Caki2 (cell line): ENCODE results near the gene DHRS12. TPM values are rescaled to one million over a fixed set of nuclear protein-coding genes. Genes with fewer than 3 reads are reported as not detected.

Experiments used
- DNase-seq: peaks from one replicate; pipeline ENCODE4 v3.0.0-alpha.2; 2015; ENCODE audit warnings: low read depth
- in situ Hi-C: cut with HindIII; loops from 2 replicates; pipeline ENCODE4 v1.10.0; 2016; ENCODE audit warnings: low sequenced_read_pairs, low pct_unique_long_range_greater_than_20kb, mixed read lengths
- total RNA-seq: library from RNA; depleted of rRNA; stranded (reverse); fragments of >200 nt; shearing (Covaris generic); gene quantifications from 2 replicates; pipeline ENCODE4 v1.2.3, GENCODE V29; 2014; ENCODE audit warnings: low replicate concordance

The DHRS12 gene
- total RNA-seq, 1 experiment from 2014 or later = 2.8 TPM

DNA sequence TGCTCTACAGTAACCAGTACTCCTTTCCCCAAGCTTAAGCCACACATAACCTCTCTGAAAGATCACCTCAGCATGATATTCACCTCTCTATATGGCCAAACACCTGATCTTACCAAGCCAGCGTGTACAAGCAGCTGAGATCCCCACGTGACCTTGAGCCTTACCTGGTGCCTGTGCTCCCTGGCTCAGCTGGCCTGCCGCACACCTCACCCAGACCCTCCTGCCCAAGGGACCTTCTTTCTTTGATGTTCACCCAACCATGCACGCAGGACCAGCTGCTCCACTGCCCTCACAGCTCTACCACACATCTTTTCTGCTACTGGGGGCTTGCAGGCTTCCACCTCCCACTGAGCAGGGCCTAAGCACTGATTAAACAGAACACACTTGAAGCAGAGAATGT, 9.0 kb downstream of the DHRS12 start:
- DNase-seq = no peak
- in situ Hi-C loops = no loop called here

DNA sequence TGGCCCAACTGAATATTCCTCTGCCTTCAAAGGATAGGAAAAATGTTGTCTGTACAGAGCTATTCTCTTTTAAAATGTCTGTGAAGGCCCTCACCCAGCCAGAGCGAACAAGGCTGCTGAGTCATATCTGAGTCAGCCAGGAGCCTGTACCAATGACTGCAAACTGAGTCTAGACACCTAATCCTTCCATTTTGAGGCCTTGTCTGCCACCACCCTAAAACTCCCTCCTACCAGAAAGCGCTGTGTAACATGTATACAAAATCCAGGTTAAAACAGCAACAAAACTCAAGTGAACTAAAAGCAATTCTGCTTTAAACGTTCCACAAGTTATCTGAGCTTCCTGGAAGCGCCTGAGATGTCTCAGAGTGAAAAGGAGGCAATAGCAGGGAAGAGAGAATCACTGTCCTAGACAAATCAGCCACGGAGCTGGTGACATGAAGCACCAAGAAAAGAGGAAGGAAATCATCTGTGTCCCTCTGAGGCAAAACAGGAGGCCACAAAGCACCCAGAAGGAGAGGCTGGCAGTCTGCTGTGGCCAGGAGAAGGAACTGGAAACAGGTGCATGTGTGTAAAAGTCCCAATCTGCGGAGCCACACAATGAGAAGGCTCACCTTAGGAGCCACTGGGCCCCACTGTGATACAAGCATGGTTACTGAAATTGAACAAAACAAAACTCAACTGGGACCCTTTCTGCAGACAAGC, 10.2 kb downstream of the DHRS12 start:
- in situ Hi-C loops = no loop called here
- DNase-seq = no peak

DNA sequence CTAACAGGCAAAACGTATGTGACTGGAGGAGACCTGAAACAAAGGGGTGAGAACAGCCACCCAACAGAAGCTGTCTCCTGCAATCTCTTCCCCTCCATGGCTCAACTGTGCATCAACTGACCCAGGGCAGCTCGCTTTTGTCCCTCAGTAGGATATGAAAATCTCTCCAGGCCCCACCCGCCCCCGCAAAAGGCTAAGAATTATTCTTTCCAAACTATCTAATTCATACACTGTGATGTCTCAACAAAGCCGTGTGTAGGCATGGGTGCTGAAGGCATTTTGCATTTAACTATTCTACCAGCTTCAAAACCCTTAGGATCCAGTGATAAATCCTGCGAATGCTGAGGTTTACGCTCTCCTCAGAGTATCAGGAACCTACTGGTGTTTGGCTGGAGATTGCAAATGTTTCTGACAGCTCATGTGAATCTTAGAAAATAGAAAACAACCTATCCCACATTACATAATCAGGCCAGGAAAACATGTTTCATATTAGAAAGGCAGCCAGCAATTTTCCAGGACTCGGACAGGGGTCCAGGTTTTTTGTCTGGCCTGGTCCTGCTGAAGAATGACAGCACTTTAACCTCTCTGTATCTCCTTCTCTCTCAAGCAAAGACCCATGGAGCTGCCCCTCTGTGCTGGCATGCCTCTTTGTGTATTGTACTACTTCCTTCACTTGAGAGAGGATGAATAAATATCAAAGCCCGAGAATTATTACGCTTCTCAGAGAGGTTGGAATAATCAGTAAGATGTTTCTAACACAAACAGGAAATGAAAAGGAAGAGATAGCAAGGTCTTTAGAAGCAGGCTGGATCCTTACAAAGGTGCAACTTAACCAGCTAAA, 17.3 kb downstream of the DHRS12 start:
- DNase-seq = no peak
- in situ Hi-C loops = no loop called here

DNA sequence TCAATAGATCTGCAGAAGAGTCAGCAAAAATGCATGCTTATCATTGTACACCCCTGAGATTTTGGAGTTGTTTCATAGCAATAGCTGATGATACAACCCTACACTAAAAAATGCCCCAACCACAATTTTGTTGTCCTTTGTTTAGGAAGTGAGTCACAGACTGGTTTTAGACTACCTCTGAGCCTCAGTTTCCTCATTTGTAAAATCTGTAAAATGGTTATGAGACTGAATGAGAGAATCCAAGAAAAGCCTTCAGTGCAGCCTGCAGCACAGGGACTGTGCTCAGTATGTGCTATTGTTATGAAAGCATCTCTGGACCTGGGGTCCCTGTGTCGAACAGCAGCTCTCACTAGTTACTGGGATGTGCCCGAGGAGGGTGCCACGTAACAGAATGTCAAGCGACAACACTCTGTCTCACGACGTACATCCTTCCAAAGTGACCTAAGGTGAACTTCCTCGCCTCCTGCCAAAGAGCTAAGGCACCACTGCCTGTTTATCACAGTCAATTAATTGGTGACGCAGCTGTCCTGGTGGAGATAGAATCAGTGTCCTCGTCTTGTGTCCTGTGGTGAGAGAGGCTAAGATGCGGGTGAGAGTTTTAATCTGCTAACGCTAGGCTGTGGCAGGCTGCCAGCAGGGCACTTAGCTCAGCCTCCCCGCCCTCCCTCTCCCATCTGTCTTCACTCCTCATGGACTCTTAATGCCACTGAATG, 18.1 kb downstream of the DHRS12 start:
- in situ Hi-C loops = no loop called here
- DNase-seq = no peak

DNA sequence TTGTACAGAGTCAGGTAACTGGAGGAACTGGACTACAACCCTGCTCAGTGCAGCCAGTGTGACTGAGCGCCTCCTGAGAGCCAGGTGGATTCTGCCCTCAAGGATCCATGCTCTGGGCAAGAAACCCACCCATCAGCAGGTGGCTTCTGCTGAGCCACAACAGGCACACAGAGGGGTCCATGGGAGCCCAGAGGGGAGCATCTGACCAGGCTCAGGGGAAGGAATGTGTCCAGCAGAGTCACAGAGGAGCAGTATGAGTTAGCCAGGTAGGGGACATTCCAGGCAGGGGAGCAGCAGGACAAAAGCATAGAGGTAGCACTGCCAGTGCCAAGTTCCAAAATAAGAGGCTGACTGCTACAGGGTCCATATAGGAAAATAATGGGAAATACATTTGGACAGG, 19.9 kb downstream of the DHRS12 start:
- no peak for DNase-seq
- in situ Hi-C loops = no loop called here

DNA sequence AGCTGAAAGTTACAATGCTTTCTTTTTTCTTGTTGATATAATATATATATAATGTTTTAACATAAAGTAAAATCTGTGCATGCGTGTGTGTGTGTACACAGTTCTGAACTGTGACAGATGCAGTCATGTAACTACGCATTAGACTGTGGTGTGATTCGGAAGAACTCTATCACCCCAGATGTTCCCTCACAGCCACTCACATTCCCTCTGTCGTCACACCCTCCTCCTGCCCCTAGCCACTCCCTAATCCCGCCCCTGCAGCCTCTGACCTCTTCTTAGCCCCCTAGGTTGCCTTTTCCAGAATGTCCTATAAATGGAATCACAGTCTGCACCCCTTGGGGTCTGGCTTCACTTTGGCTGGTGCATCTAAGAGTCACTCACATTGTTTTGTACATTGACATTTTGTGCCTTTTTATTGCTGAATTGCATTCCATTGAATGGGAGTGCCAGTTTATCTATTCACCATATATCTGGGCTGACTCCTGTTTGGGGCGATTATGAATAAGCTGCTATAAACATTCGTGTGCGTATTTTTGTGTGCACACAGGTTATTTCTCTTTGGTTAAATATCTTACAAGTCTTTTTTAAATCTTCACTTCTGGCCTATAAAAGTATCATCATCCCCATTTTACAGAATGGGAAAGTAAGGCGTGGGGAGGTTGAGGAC, 20.4 kb downstream of the DHRS12 start:
- in situ Hi-C loops = no loop called here
- DNase-seq = no peak

DNA sequence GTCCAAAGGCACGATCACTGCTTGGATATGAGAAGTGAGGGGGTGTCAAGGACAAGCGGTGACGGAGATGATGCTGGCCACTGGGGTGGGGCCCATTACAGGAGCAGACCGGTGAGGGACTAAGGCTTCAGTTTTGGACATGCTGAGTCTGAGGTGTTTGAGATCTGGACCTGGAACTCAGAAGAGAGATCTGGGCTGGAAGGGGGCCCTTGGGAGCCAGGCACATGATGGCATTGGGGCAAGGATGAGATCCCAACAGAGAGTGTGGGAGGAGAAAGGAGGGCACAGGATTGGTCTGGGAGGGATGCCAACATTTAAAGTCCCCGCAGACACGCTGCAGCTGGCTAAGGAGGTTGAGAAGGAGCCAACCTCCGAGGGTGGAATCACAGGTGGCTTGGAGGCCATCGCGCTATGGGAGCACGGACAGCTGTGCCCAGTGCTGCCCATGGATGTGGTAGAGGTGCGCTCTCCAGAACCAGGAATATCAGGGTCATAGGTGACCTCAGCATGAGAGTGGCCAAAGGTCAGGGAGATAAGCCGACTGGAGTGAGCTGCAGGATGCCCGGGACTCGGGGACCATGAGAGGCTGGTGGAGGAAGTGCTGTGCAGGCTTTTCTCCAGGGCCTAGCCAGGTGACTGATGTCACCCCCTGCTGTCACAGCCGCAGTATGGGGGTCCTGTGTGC, 21.8 kb downstream of the DHRS12 start:
- DNase-seq = no peak
- in situ Hi-C loops = no loop called here

DNA sequence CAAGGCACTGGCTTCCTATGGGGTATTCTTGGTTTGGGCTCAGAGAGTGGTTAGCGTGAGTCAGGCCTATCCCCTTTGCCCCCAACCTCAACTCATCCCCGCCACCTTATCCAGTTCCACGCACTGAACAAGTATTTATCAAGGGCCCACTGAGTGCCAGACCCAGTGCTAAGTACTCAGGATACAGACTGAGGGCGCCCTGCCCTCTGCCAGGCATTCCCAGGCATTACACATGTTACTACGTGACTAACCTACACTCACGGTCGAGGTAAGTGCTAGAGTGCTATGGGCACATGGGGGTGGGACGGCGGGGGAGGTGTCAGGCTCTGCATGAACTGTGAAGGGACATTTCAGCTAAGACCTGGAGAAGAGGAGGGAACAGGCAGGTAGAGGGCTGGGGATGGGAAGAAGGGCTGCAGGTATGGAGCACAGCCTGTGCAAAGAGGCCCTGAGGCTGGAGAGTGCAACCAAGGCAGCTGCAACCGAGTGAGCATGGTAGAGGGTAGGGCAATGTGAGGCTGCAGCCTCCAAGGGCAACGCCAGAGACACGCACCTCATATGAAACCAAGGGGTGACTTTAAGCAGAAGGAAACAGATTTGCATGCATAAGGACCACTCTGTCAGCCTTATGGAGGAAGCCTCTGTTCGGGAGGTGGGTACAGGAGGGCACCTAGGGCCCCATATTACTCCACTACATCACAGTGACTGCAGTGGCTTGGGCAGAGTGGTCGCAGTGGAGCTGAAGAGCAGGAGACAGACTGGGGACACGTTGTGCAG, 22.5 kb downstream of the DHRS12 start:
- in situ Hi-C loops = no loop called here
- no peak for DNase-seq

DNA sequence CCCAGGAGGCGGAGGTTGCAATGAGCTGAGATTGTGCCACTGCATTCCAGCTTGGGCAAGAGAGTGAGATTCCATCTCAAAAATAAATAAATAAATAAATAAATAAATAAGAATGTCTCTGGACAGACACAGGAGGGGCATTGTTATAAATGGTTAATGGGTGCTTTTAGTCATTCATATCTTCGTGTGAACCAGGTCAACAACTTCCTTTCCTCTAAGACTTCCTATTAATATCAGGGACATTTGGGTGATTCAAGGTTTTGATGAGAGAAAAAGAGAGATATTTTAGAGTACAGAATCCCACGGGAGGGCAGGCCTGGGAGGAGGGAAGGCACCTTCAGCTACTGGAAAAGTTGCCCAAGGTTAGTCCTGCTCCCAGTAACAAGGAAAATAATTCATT, 23.9 kb downstream of the DHRS12 start:
- in situ Hi-C loops = no loop called here
- no peak for DNase-seq

DNA sequence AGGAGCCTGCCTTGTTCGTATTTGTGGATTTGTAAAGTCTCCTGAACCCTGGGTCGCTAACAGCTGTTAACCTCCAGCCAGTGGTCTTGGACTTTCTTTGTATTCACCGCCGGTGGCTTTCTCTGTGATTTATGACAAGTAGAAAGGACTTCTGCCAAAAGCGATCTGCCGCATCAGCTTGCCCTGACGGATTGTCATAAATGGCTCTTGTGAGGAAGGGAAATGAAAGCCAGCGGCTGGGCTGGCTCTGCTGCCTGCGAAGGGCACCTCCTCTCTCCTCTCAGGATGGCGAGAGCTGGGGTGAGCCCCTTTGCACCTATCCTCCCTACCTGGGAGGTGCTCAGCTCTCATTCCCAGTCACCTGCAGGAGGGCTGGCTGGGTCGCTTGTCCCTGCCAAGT, 25.6 kb downstream of the DHRS12 start:
- in situ Hi-C loops = no loop called here

DNA sequence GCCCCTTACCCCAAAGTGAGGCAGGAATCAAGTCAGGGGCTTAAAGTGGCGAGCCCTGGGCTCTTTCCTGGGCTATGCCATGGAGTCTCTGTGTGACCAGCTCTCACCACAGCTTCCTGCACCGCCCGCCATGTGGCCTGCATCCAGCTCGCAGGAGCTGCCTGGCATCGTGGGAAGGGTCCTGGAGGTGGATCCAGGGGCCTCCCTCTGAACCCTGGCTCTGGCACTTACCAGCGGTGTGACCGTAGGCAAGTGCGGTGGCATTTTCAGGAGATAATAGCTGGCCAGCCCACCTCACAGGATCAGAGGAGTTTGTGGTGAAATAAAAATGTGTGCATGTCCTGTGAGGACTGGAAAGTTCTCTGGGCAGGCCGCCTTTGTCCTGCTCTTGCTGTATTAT, 26.0 kb downstream of the DHRS12 start:
- in situ Hi-C loops = no loop called here

More for the DNA sequence above, 25.6 kb downstream of the DHRS12 start:
- DNase-seq = no peak

DNA sequence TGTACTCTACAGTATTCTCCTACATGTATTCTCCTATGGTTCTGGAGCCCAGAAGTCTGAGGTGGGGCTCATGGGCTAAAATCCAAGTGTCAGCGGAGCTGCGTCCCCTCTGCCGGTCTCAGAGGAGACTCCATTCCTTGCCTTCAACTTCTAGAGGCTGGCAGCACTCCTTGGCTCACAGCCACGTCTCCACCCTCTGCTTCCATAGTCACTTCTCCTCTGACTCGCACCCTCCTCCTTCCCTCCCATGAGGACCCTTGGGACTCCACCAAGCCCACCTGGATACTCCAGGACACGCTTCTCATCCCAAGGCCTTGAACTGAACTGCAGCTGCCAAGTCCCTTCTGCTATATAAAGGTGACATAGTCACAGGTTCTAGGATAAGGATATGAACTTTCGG, 27.8 kb downstream of the DHRS12 start:
- DNase-seq = no peak
- in situ Hi-C loops = no loop called here

More for the DNA sequence above, 26.0 kb downstream of the DHRS12 start:
- no peak for DNase-seq

DNA sequence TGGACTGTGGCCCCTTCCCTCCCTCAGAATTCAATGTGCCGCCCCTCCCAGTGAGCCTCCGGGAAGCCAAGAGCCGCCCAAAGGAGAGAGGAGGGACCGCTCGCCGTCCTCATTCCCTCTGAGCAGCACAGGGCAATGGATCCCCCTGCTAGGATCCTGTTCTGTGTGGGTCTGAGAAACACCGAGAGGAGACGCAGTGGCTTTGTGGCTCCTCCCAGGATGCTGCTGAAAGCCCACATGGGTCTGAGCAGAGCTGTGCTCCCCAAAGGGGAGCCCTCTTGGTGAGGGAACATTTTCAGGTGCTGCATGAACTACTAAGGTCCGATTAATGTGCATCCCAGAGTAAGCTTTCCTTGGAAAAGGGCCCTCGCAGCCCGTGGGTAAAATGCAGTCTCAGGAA, 30.4 kb downstream of the DHRS12 start:
- in situ Hi-C loops = no loop called here
- no peak for DNase-seq

DNA sequence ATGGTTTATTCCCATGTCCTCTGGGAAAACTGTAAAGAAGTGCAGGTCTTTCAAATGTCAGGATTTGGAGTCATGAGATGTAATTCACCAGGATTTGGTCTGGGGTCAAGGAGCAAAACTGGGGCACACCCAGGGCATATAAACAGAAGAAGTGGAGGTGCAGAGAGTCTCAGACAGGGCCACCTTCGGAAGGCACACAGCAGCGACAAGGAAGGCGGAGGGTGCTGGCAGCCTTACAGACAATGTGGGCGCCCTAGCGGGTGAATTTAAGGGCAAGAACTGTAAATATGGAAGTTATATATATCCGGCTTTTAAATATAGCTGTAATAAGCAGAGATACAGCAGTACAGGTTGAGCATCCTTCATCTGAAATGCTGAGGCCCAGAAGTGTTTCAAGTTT, 31.2 kb downstream of the DHRS12 start:
- no peak for DNase-seq
- in situ Hi-C loops = no loop called here

DNA sequence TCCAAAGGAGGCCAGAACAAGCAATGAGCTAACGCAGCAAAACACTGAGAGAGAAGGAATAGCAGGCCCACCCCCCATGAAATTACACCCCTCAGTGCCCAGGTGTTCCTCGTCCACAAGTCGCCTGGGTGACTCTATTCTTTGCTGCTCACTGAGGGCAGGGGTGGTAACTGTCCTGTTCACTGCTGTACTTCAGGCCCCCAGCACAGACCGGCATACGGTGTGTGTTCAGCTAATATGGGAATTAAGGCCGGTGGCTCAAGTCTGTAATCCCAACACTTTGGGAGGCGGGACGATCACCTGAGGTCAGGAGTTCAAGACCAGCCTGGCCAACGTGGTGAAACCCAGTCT, 31.9 kb downstream of the DHRS12 start:
- in situ Hi-C loops = no loop called here
- no peak for DNase-seq

DNA sequence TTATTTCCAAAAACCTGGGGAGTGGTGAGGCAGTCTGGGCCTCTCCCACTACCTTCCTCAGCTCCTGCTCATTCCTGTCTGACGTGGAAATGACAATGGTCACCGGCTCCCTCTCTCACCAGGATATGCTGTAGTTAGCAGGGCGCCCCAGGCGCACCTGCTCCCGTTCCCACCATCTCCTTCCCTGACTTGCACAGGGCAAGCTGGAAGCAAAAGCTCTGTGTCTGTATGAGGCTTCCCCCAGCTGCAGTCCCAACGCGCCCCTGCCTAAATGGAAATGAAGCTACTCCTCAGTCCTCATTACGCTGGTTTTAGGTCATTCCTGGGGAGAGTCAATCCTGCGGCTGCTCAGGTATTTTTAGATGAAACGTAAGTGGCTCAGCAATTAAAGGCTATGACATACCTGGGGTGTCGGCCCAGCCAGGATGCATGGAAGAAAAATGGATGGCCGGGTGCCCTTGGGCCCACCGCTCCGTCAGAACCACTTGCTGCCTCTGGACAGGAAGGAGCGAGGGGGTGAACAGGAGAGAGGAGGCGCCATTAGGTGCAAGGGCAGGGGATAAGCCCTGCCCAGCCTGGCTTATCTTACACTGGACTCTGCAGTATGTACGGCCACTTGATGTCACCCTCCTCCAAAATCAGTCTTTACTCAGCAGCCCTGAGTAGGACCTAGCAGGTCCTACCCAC, 32.4 kb downstream of the DHRS12 start:
- DNase-seq = no peak
- in situ Hi-C loops = no loop called here
